HepG2 (cell line): Measurements from ENCODE around the gene PITHD1. TPM values are rescaled to one million over a fixed set of nuclear protein-coding genes. Genes with fewer than 3 reads are reported as not detected.

Experiments
- EHMT2 ChIP-seq: fragments of 200-600 bp; sonication (generic); IDR thresholded peaks from 2 replicates; pipeline ENCODE4 v1.7.0; 2017; ENCODE audit warnings: antibody characterized with exemption, low read depth, low read length, borderline replicate concordance
- KLF12 ChIP-seq: sonication (generic); formaldehyde crosslinking; IDR thresholded peaks from 2 replicates; pipeline ENCODE4 v1.4.0; 2020; ENCODE audit warnings: missing genetic modification reagents, borderline replicate concordance
- MXD4 ChIP-seq: IDR thresholded peaks from 2 replicates; pipeline ENCODE4 v1.6.1; 2016; ENCODE audit warnings: mild to moderate bottlenecking, missing biosample characterization, missing genetic modification reagents
- ONECUT2 ChIP-seq: sonication (generic); formaldehyde crosslinking; IDR thresholded peaks from 2 replicates; pipeline ENCODE4 v1.4.0; 2020; ENCODE audit warnings: missing genetic modification reagents
- PHF5A ChIP-seq: IDR thresholded peaks from one replicate; pipeline ENCODE4 v1.6.1; 2018; ENCODE audit warnings: low read depth, missing genetic modification reagents; ENCODE audit not compliant: unreplicated experiment
- RBM22 ChIP-seq: fragments of 200-400 bp; formaldehyde crosslinking; optimal IDR thresholded peaks from 2 replicates; pipeline ENCODE3; 2017; ENCODE audit warnings: mild to moderate bottlenecking, low read length, moderate library complexity
- SYNCRIP ChIP-seq: fragments of 200-400 bp; formaldehyde crosslinking; IDR thresholded peaks from 2 replicates; pipeline ENCODE4 v1.6.1; 2018; ENCODE audit warnings: mild to moderate bottlenecking, low read depth, low read length; ENCODE audit not compliant: insufficient read depth
- XRCC5 ChIP-seq: fragments of 200-400 bp; formaldehyde crosslinking; optimal IDR thresholded peaks from 2 replicates; pipeline ENCODE3; 2017; ENCODE audit warnings: mild to moderate bottlenecking, low read length
- ZBTB33 ChIP-seq: sonication (generic); formaldehyde crosslinking; IDR thresholded peaks from 2 replicates; pipeline ENCODE4 v1.4.0; 2020; ENCODE audit warnings: missing genetic modification reagents
- ZBTB40 ChIP-seq, 2 experiments: fragments of 450-650 bp in 1 of 2; sonication (generic) in 1 of 2; formaldehyde crosslinking in 1 of 2; IDR thresholded peaks; 2 replicates each; pipeline versions ENCODE4 v1.6.1 to v1.8.0; 2016 to 2022; ENCODE audit warnings: antibody characterized with exemption in 1 of 2, mild to moderate bottlenecking in 1 of 2, missing genetic modification reagents in 1 of 2
- ZFP62 ChIP-seq: sonication (generic); formaldehyde crosslinking; IDR thresholded peaks from 2 replicates; pipeline ENCODE4 v1.4.0; 2020; ENCODE audit warnings: missing genetic modification reagents
- ZNF12 ChIP-seq: sonication (generic); formaldehyde crosslinking; IDR thresholded peaks from 2 replicates; pipeline ENCODE4 v1.5.0; 2020; ENCODE audit warnings: missing genetic modification reagents
- ZNF235 ChIP-seq: sonication (generic); formaldehyde crosslinking; IDR thresholded peaks from 2 replicates; pipeline ENCODE4 v1.8.1; 2023; ENCODE audit warnings: mild to moderate bottlenecking, missing genetic modification reagents, borderline replicate concordance
- ZNF275 ChIP-seq: sonication (generic); formaldehyde crosslinking; IDR thresholded peaks from 2 replicates; pipeline ENCODE4 v1.8.0; 2022; ENCODE audit warnings: missing genetic modification reagents, mild to moderate bottlenecking, inconsistent platforms, borderline replicate concordance
- ZNF510 ChIP-seq: sonication (generic); formaldehyde crosslinking; IDR thresholded peaks from 2 replicates; pipeline ENCODE4 v1.4.0; 2020; ENCODE audit warnings: low read depth, mild to moderate bottlenecking, missing genetic modification reagents
- ZNF746 ChIP-seq: sonication (generic); formaldehyde crosslinking; IDR thresholded peaks from 2 replicates; pipeline ENCODE4 v1.8.0; 2022; ENCODE audit warnings: mild to moderate bottlenecking, missing genetic modification reagents
- ZNF816 ChIP-seq: sonication (generic); formaldehyde crosslinking; IDR thresholded peaks from 2 replicates; pipeline ENCODE4 v1.8.0; 2022; ENCODE audit warnings: missing genetic modification reagents, mild to moderate bottlenecking, borderline replicate concordance
- polyA plus RNA-seq, 8 experiments: library from polyadenylated mRNA; depleted of rRNA in 3 of 8; stranded (reverse) in 7 of 8; unstranded in 1 of 8; fragments of >200 nt; fragmentation: Illumina TruSeq in 4 of 8; extraction: Trizol in 4 of 8; gene quantifications; 2 replicates each; pipeline versions ENCODE4 v1.2.1 to v1.2.3, GENCODE V29; 2011 to 2016; ENCODE audit warnings: low read depth in 4 of 8, missing spikeins in 1 of 8, mixed read lengths in 1 of 8; ENCODE audit not compliant: insufficient read depth in 1 of 8
- total RNA-seq, 5 experiments: library from RNA; depleted of rRNA; stranded (reverse); fragments of >200 nt; fragmentation: Illumina TruSeq; extraction: Trizol; gene quantifications; 2 replicates each; pipeline ENCODE4 v1.2.3, GENCODE V29; 2016; ENCODE audit warnings: low read depth in 1 of 5

PITHD1 gene
- total and polyA plus RNA-seq, 2 of the 13 experiments (the other 11 are each of a cell fraction or from before 2014, with no cell fraction given), result 28.0 to 37.3 TPM

GRCh38 chr1:23751050-23751814 is 27.0 kb upstream of the PITHD1 start (continued):
- no peak for TF ChIP-seq ZBTB40 (IDR thresholded peaks at IDR 0.05)
- TF ChIP-seq ZBTB40 (CRISPR knock-in tag; IDR thresholded peaks at IDR 0.05), result no peak
- TF ChIP-seq ZNF746 (CRISPR knock-in tag), result no peak
- no peak for TF ChIP-seq MXD4 (CRISPR knock-in tag)
- no peak for TF ChIP-seq ZNF510 (CRISPR knock-in tag)
- 0 out of 2 replicates have a peak, but pooled peaks have one; percentile 45 for TF ChIP-seq ZBTB33 (CRISPR knock-in tag)
- no peak for TF ChIP-seq RBM22
- TF ChIP-seq ZFP62, result no peak
- no peak for TF ChIP-seq ONECUT2 (CRISPR knock-in tag)
- no peak for TF ChIP-seq ZNF275 (CRISPR knock-in tag)
- no peak for TF ChIP-seq KLF12 (CRISPR knock-in tag)
- TF ChIP-seq XRCC5, result peak; percentile 20
- no peak for TF ChIP-seq ZNF12 (CRISPR knock-in tag)
- TF ChIP-seq ZNF816 (CRISPR knock-in tag), result no peak
- no peak for TF ChIP-seq ZNF235 (CRISPR knock-in tag)
- no peak for TF ChIP-seq SYNCRIP
- no peak for TF ChIP-seq PHF5A (CRISPR knock-in tag)
- no peak for TF ChIP-seq EHMT2
